ENCODE measurements around the gene MYH7.
A peak's percentile ranks its signal among the peaks of the same experiment; 100 is the strongest.

Gene MYH7

GRCh38 chr14:23450379-23450778 lies 14.9 kb upstream of the MYH7 start:
- H3K4me1 ChIP-seq (ENCODE audit: control insufficient read depth in 5 of 5, insufficient read depth in 5 of 5, low read length in 5 of 5): no peaks in the 10 kb centered on the region
- H3K27ac ChIP-seq (ENCODE audit: low read depth, low read length): no peak overlapping the region
- no peaks in the 10 kb centered on the region for H3K36me3 ChIP-seq (ENCODE audit: control insufficient read depth in 5 of 5, insufficient read depth in 5 of 5, low read length in 5 of 5)
- H3K9me3 ChIP-seq (ENCODE audit: control insufficient read depth in 5 of 5, low read length in 5 of 5): no peaks in the 10 kb centered on the region
- no peak overlapping the region for H3K9ac ChIP-seq (ENCODE audit: low read length in 5 of 5)
- peaks cover 0 to 13% (median 0%) of the 10 kb centered on the region in 5 donors for H3K27me3 ChIP-seq (ENCODE audit: control insufficient read depth in 5 of 5, insufficient read depth in 4 of 5, low read length in 5 of 5)
- H3K4me3 ChIP-seq (ENCODE audit: low read depth in 1 of 5, low read length in 5 of 5): no peak overlapping the region

GRCh38 chr14:23449314-23449713 lies 13.9 kb upstream of the MYH7 start:
- Histone ChIP-seq H3K4me3 (ENCODE audit: low read depth in 1 of 5, low read length in 5 of 5) (no peak overlapping the region), H3K27me3 (ENCODE audit: control insufficient read depth in 5 of 5, insufficient read depth in 4 of 5, low read length in 5 of 5) (peaks cover 0 to 9% (median 0%) of the 10 kb centered on the region in 5 donors), H3K27ac (ENCODE audit: low read depth, low read length) (no peak overlapping the region), H3K9ac (ENCODE audit: low read length in 5 of 5) (no peak overlapping the region), H3K4me1 (ENCODE audit: control insufficient read depth in 5 of 5, insufficient read depth in 5 of 5, low read length in 5 of 5) (no peaks in the 10 kb centered on the region), H3K9me3 (ENCODE audit: control insufficient read depth in 5 of 5, low read length in 5 of 5) (no peaks in the 10 kb centered on the region), H3K36me3 (ENCODE audit: control insufficient read depth in 5 of 5, insufficient read depth in 5 of 5, low read length in 5 of 5) (no peaks in the 10 kb centered on the region)

GRCh38 chr14:23447361-23448350 lies 12.2 kb upstream of the MYH7 start:
- no peak overlapping the region for H3K4me3 ChIP-seq (ENCODE audit: low read depth in 1 of 5, low read length in 5 of 5)
- H3K27me3 ChIP-seq (ENCODE audit: control insufficient read depth in 5 of 5, insufficient read depth in 4 of 5, low read length in 5 of 5): peaks cover 0 to 12% (median 0%) of the 10 kb centered on the region in 5 donors
- H3K27ac ChIP-seq (ENCODE audit: low read depth, low read length): no peak overlapping the region
- no peaks in the 10 kb centered on the region for H3K36me3 ChIP-seq (ENCODE audit: control insufficient read depth in 5 of 5, insufficient read depth in 5 of 5, low read length in 5 of 5)
- peak overlapping the region in 1 of 5 donors; percentile 11 for H3K9ac ChIP-seq (ENCODE audit: low read length in 5 of 5)
- no peaks in the 10 kb centered on the region for H3K9me3 ChIP-seq (ENCODE audit: control insufficient read depth in 5 of 5, low read length in 5 of 5)
- H3K4me1 ChIP-seq (ENCODE audit: control insufficient read depth in 5 of 5, insufficient read depth in 5 of 5, low read length in 5 of 5): no peaks in the 10 kb centered on the region

- no peak overlapping the region for H3K9ac ChIP-seq (ENCODE audit: low read length in 5 of 5)
- H3K9me3 ChIP-seq (ENCODE audit: control insufficient read depth in 5 of 5, low read length in 5 of 5): no peaks in the 10 kb centered on the region
- no peak overlapping the region for H3K4me3 ChIP-seq (ENCODE audit: low read depth in 1 of 5, low read length in 5 of 5)
- H3K36me3 ChIP-seq (ENCODE audit: control insufficient read depth in 5 of 5, insufficient read depth in 5 of 5, low read length in 5 of 5): no peaks in the 10 kb centered on the region
- H3K27ac ChIP-seq (ENCODE audit: low read depth, low read length): no peak overlapping the region
- H3K27me3 ChIP-seq (ENCODE audit: control insufficient read depth in 5 of 5, insufficient read depth in 4 of 5, low read length in 5 of 5): peaks cover 0 to 17% (median 2%) of the 10 kb centered on the region in 5 donors
- H3K4me1 ChIP-seq (ENCODE audit: control insufficient read depth in 5 of 5, insufficient read depth in 5 of 5, low read length in 5 of 5): no peaks in the 10 kb centered on the region
These were observed 10.9 kb upstream of the MYH7 start for GRCh38 chr14:23446291-23446851.

GRCh38 chr14:23445773-23446172 lies 10.3 kb upstream of the MYH7 start:
- Histone ChIP-seq H3K36me3 (ENCODE audit: control insufficient read depth in 5 of 5, insufficient read depth in 5 of 5, low read length in 5 of 5) (no peaks in the 10 kb centered on the region), H3K4me3 (ENCODE audit: low read depth in 1 of 5, low read length in 5 of 5) (no peak overlapping the region), H3K9ac (ENCODE audit: low read length in 5 of 5) (no peak overlapping the region), H3K27ac (ENCODE audit: low read depth, low read length) (no peak overlapping the region), H3K4me1 (ENCODE audit: control insufficient read depth in 5 of 5, insufficient read depth in 5 of 5, low read length in 5 of 5) (no peaks in the 10 kb centered on the region), H3K9me3 (ENCODE audit: control insufficient read depth in 5 of 5, low read length in 5 of 5) (no peaks in the 10 kb centered on the region), H3K27me3 (ENCODE audit: control insufficient read depth in 5 of 5, insufficient read depth in 4 of 5, low read length in 5 of 5) (peaks cover 0 to 17% (median 2%) of the 10 kb centered on the region in 5 donors)

- no peak overlapping the region for H3K4me3 ChIP-seq (ENCODE audit: low read depth in 1 of 5, low read length in 5 of 5)
- H3K36me3 ChIP-seq (ENCODE audit: control insufficient read depth in 5 of 5, insufficient read depth in 5 of 5, low read length in 5 of 5): no peaks in the 10 kb centered on the region
- no peak overlapping the region for H3K9ac ChIP-seq (ENCODE audit: low read length in 5 of 5)
- H3K27ac ChIP-seq (ENCODE audit: low read depth, low read length): no peak overlapping the region
- H3K9me3 ChIP-seq (ENCODE audit: control insufficient read depth in 5 of 5, low read length in 5 of 5): no peaks in the 10 kb centered on the region
- H3K27me3 ChIP-seq (ENCODE audit: control insufficient read depth in 5 of 5, insufficient read depth in 4 of 5, low read length in 5 of 5): peaks cover 0 to 11% (median 1%) of the 10 kb centered on the region in 5 donors
- no peaks in the 10 kb centered on the region for H3K4me1 ChIP-seq (ENCODE audit: control insufficient read depth in 5 of 5, insufficient read depth in 5 of 5, low read length in 5 of 5)
These were observed 8.9 kb upstream of the MYH7 start for GRCh38 chr14:23444314-23444713.

GRCh38 chr14:23443881-23444280 lies 8.4 kb upstream of the MYH7 start:
- Histone ChIP-seq H3K27me3 (ENCODE audit: control insufficient read depth in 5 of 5, insufficient read depth in 4 of 5, low read length in 5 of 5) (peaks cover 0 to 9% (median 0%) of the 10 kb centered on the region in 5 donors), H3K27ac (ENCODE audit: low read depth, low read length) (no peak overlapping the region), H3K9me3 (ENCODE audit: control insufficient read depth in 5 of 5, low read length in 5 of 5) (no peaks in the 10 kb centered on the region), H3K36me3 (ENCODE audit: control insufficient read depth in 5 of 5, insufficient read depth in 5 of 5, low read length in 5 of 5) (no peaks in the 10 kb centered on the region), H3K4me1 (ENCODE audit: control insufficient read depth in 5 of 5, insufficient read depth in 5 of 5, low read length in 5 of 5) (no peaks in the 10 kb centered on the region), H3K9ac (ENCODE audit: low read length in 5 of 5) (no peak overlapping the region), H3K4me3 (ENCODE audit: low read depth in 1 of 5, low read length in 5 of 5) (no peak overlapping the region)

GRCh38 chr14:23443411-23443812 lies 8.0 kb upstream of the MYH7 start:
- Histone ChIP-seq H3K27me3 (ENCODE audit: control insufficient read depth in 5 of 5, insufficient read depth in 4 of 5, low read length in 5 of 5) (peaks cover 0 to 9% (median 0%) of the 10 kb centered on the region in 5 donors), H3K4me3 (ENCODE audit: low read depth in 1 of 5, low read length in 5 of 5) (no peak overlapping the region), H3K9ac (ENCODE audit: low read length in 5 of 5) (no peak overlapping the region), H3K36me3 (ENCODE audit: control insufficient read depth in 5 of 5, insufficient read depth in 5 of 5, low read length in 5 of 5) (no peaks in the 10 kb centered on the region), H3K4me1 (ENCODE audit: control insufficient read depth in 5 of 5, insufficient read depth in 5 of 5, low read length in 5 of 5) (no peaks in the 10 kb centered on the region), H3K9me3 (ENCODE audit: control insufficient read depth in 5 of 5, low read length in 5 of 5) (no peaks in the 10 kb centered on the region), H3K27ac (ENCODE audit: low read depth, low read length) (no peak overlapping the region)

- Histone ChIP-seq H3K4me3 (ENCODE audit: low read depth in 1 of 5, low read length in 5 of 5) (no peak overlapping the region), H3K27me3 (ENCODE audit: control insufficient read depth in 5 of 5, insufficient read depth in 4 of 5, low read length in 5 of 5) (peaks cover 0 to 9% (median 0%) of the 10 kb centered on the region in 5 donors), H3K4me1 (ENCODE audit: control insufficient read depth in 5 of 5, insufficient read depth in 5 of 5, low read length in 5 of 5) (no peaks in the 10 kb centered on the region), H3K9ac (ENCODE audit: low read length in 5 of 5) (no peak overlapping the region), H3K9me3 (ENCODE audit: control insufficient read depth in 5 of 5, low read length in 5 of 5) (no peaks in the 10 kb centered on the region), H3K36me3 (ENCODE audit: control insufficient read depth in 5 of 5, insufficient read depth in 5 of 5, low read length in 5 of 5) (no peaks in the 10 kb centered on the region), H3K27ac (ENCODE audit: low read depth, low read length) (no peak overlapping the region)
These were observed 7.4 kb upstream of the MYH7 start for GRCh38 chr14:23442721-23443356.

GRCh38 chr14:23441076-23441475 lies 5.6 kb upstream of the MYH7 start:
- Histone ChIP-seq H3K4me3 (ENCODE audit: low read depth in 1 of 5, low read length in 5 of 5) (no peak overlapping the region), H3K36me3 (ENCODE audit: control insufficient read depth in 5 of 5, insufficient read depth in 5 of 5, low read length in 5 of 5) (no peaks in the 10 kb centered on the region), H3K27me3 (ENCODE audit: control insufficient read depth in 5 of 5, insufficient read depth in 4 of 5, low read length in 5 of 5) (peaks cover 0 to 9% (median 0%) of the 10 kb centered on the region in 5 donors), H3K9ac (ENCODE audit: low read length in 5 of 5) (no peak overlapping the region), H3K27ac (ENCODE audit: low read depth, low read length) (no peak overlapping the region), H3K4me1 (ENCODE audit: control insufficient read depth in 5 of 5, insufficient read depth in 5 of 5, low read length in 5 of 5) (no peaks in the 10 kb centered on the region), H3K9me3 (ENCODE audit: control insufficient read depth in 5 of 5, low read length in 5 of 5) (no peaks in the 10 kb centered on the region)

Data from subcutaneous abdominal adipose tissue (tissue), 5 donors.